PC-3 (cell line): ENCODE results near the gene FAM156A. TPM values are rescaled to one million over a fixed set of nuclear protein-coding genes. Genes with fewer than 3 reads are reported as not detected.

Source experiments
- ATAC-seq: fragments of 200-7000 bp; cut with Tn5 transposase; 2 replicates; pipeline ENCODE4 v1.9.1; 2020; ENCODE audit warnings: mild to moderate bottlenecking, moderate library complexity
- BruUV-seq: library from RNA; stranded (reverse); fragments of 400-500 nt; replicated peaks from 2 replicates; lab custom pipeline; 2021; lab: Mats Ljungman, UMichigan
- CTCF ChIA-PET: fragments of 300-600 bp; sonication (Branson Sonifier 250); formaldehyde crosslinking; loops from one replicate; lab custom pipeline; 2022; ENCODE audit warnings: antibody characterized with exemption; lab: Charles Lee
- POLR2A ChIA-PET: fragments of 300-600 bp; sonication (Branson Sonifier 250); formaldehyde crosslinking; loops from one replicate; lab custom pipeline; 2022; ENCODE audit warnings: antibody characterized with exemption; ENCODE audit not compliant: unreplicated experiment; lab: Charles Lee
- DNase-seq: peaks from one replicate; pipeline ENCODE4 v3.0.0-alpha.2; 2015
- H2AFZ ChIP-seq: fragments of 300-600 bp; sonication (generic); 2 replicates; pipeline ENCODE4 v1.6.0; 2016; ENCODE audit warnings: antibody characterized with exemption, low read length
- H3F3A ChIP-seq: fragments of 300-600 bp; sonication (generic); one replicate; pipeline ENCODE4 v1.6.0; 2017; ENCODE audit warnings: antibody characterized with exemption, low read length, control low read depth, mild to moderate bottlenecking; ENCODE audit not compliant: unreplicated experiment
- H3K27ac ChIP-seq: fragments of 300-600 bp; sonication (generic); 2 replicates; pipeline ENCODE4 v1.5.1; 2016; ENCODE audit warnings: mild to moderate bottlenecking, low read length
- H3K27me3 ChIP-seq: fragments of 300-600 bp; sonication (generic); 2 replicates; pipeline ENCODE4 v1.6.1; 2016; ENCODE audit warnings: low read length, mixed read lengths
- H3K36me3 ChIP-seq: fragments of 300-600 bp; sonication (generic); 2 replicates; pipeline ENCODE4 v1.6.1; 2016; ENCODE audit warnings: low read depth, mixed run types, low read length, mixed read lengths
- H3K4me1 ChIP-seq: fragments of 300-600 bp; sonication (generic); 2 replicates; pipeline ENCODE4 v1.5.1; 2016; ENCODE audit warnings: low read length; ENCODE audit not compliant: insufficient read depth
- H3K4me2 ChIP-seq: fragments of 300-600 bp; sonication (generic); 2 replicates; pipeline ENCODE4 v1.6.0; 2016; ENCODE audit warnings: low read length
- H3K4me3 ChIP-seq: fragments of 300-600 bp; sonication (generic); 2 replicates; pipeline ENCODE4 v1.5.1; 2016; ENCODE audit warnings: mild to moderate bottlenecking, low read length, mixed read lengths
- H3K79me2 ChIP-seq: fragments of 300-600 bp; sonication (generic); 2 replicates; pipeline ENCODE4 v1.6.1; 2017; ENCODE audit warnings: low read length, mixed read lengths
- H3K9ac ChIP-seq: fragments of 300-600 bp; sonication (generic); 2 replicates; pipeline ENCODE4 v1.6.0; 2016; ENCODE audit warnings: mild to moderate bottlenecking, low read length
- H3K9me2 ChIP-seq: fragments of 300-600 bp; sonication (generic); replicated peaks from 2 replicates; pipeline ENCODE4 v1.6.1; 2016; ENCODE audit warnings: mixed run types, low read length, mixed read lengths
- H3K9me3 ChIP-seq: fragments of 300-600 bp; sonication (generic); 2 replicates; pipeline ENCODE4 v1.6.1; 2016; ENCODE audit warnings: low read length, mixed read lengths
- H4K20me1 ChIP-seq: fragments of 300-600 bp; sonication (generic); 2 replicates; pipeline ENCODE4 v1.6.1; 2016; ENCODE audit warnings: low read length, mixed read lengths
- EZH2 ChIP-seq: fragments of 300-600 bp; sonication (generic); IDR thresholded peaks from one replicate; pipeline ENCODE4 v1.6.1; 2017; ENCODE audit warnings: antibody characterized with exemption, mild to moderate bottlenecking, low read length; ENCODE audit not compliant: unreplicated experiment
- EZH2phosphoT487 ChIP-seq: fragments of 300-600 bp; sonication (generic); IDR thresholded peaks from 2 replicates; pipeline ENCODE4 v1.6.1; 2018; ENCODE audit warnings: mild to moderate bottlenecking, antibody characterized with exemption, low read length, borderline replicate concordance
- intact Hi-C: fragments of 100-400 bp; cut with micrococcal nuclease; formaldehyde crosslinking; loops from 2 replicates; pipeline ENCODE4 v1.9.0; 2023
- total RNA-seq: library from RNA; depleted of rRNA; stranded (reverse); fragments of >200 nt; gene quantifications from 2 replicates; pipeline ENCODE4 v1.2.3, GENCODE V29; 2014
- TF ChIP-seq, protein P1 (sequence below): fragments of 300-600 bp; sonication (generic); conservative IDR thresholded peaks from 2 replicates; pipeline ENCODE4 v1.5.1; 2017; ENCODE audit warnings: antibody characterized with exemption, low read depth, mild to moderate bottlenecking, low read length

The FAM156A gene
- total RNA-seq, 1 experiment from 2014 or later: 21.1 TPM

DNA sequence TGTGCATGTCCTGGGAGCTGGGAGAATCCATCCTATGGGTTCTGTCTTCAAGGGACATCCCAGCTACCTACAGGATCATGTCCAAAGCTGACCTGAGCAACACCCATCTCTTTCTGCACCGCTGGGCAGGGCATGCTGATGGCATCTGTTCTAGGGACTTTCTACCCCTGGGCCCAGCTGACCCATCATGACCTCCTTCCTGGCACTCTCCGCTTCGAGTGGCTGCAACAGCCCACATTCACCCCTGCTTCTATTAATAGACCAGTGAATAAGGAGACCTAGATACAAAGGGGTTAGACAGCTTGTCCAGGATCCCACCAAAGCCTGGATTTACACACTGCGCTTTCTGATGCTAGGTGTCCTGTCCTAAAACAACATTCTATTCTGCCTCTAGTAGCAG is 45.7 kb upstream of the FAM156A start:
- no peak overlapping the region for H3K9ac ChIP-seq
- no peaks in the 10 kb centered on the region for H3K9me2 ChIP-seq
- ATAC-seq (no peak), DNase-seq (no peak)
- H2AFZ ChIP-seq: no peak overlapping the region
- no peaks in the 10 kb centered on the region for H3F3A ChIP-seq
- H3K4me3 ChIP-seq: no peak overlapping the region
- H4K20me1 ChIP-seq: no peaks in the 10 kb centered on the region
- H3K27me3 ChIP-seq: no peaks in the 10 kb centered on the region
- no TSS peak for BruUV-seq
- CTCF ChIA-PET: interaction anchor here (0.6 kb wide), 1 partner anchor 309 kb away, joined by 4 read pairs; no protein-coding TSS in a partner anchor
- TF ChIP-seq EZH2 (no peak), EZH2phosphoT487 (no peak)
- TF ChIP-seq, protein P1, sequence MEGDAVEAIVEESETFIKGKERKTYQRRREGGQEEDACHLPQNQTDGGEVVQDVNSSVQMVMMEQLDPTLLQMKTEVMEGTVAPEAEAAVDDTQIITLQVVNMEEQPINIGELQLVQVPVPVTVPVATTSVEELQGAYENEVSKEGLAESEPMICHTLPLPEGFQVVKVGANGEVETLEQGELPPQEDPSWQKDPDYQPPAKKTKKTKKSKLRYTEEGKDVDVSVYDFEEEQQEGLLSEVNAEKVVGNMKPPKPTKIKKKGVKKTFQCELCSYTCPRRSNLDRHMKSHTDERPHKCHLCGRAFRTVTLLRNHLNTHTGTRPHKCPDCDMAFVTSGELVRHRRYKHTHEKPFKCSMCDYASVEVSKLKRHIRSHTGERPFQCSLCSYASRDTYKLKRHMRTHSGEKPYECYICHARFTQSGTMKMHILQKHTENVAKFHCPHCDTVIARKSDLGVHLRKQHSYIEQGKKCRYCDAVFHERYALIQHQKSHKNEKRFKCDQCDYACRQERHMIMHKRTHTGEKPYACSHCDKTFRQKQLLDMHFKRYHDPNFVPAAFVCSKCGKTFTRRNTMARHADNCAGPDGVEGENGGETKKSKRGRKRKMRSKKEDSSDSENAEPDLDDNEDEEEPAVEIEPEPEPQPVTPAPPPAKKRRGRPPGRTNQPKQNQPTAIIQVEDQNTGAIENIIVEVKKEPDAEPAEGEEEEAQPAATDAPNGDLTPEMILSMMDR: no peak
- POLR2A ChIA-PET: interaction anchor here (0.6 kb wide), 1 partner anchor 41 kb away, joined by 6 read pairs; no protein-coding TSS in a partner anchor
- no peak overlapping the region for H3K27ac ChIP-seq
- no peaks in the 10 kb centered on the region for H3K79me2 ChIP-seq
- H3K4me2 ChIP-seq: no peak overlapping the region
- H3K9me3 ChIP-seq: no peaks in the 10 kb centered on the region
- H3K4me1 ChIP-seq: no peaks in the 10 kb centered on the region
- H3K36me3 ChIP-seq: no peaks in the 10 kb centered on the region
- intact Hi-C loops: no loop called here

DNA sequence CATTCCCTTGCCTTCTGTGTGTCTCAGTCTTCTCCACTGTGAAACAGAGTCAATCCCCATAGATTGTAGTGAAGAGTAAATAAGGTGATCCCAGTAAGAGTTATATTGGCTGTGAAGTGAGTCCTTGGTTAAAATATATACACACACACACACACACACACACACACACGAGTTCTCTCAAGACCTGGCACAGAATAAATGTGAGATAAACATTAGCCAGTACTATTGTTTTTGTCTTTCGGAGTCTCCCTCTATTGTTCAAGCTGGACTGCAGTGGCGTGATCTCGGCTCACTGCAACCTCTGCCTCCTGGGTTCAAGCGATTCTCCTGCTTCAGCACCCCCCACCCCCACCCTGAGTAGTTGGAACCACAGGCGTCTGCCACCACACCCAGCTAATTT is 44.8 kb upstream of the FAM156A start:
- no peak for ATAC-seq
- Histone ChIP-seq H3K4me3 (no peak overlapping the region), H4K20me1 (no peaks in the 10 kb centered on the region), H3F3A (no peaks in the 10 kb centered on the region), H3K4me2 (no peak overlapping the region), H3K4me1 (no peaks in the 10 kb centered on the region), H3K9ac (no peak overlapping the region), H3K27ac (no peak overlapping the region), H3K9me3 (no peaks in the 10 kb centered on the region), H3K79me2 (no peaks in the 10 kb centered on the region), H3K36me3 (no peaks in the 10 kb centered on the region), H3K9me2 (no peaks in the 10 kb centered on the region), H3K27me3 (no peaks in the 10 kb centered on the region), H2AFZ (no peak overlapping the region)
- intact Hi-C loops: no loop called here
- TF ChIP-seq, protein P1: no peak
- TF ChIP-seq EZH2phosphoT487 (no peak), EZH2 (no peak)
- ChIA-PET CTCF (no interaction called here), POLR2A (no interaction called here)
- no TSS peak for BruUV-seq
- DNase-seq: no peak

DNA sequence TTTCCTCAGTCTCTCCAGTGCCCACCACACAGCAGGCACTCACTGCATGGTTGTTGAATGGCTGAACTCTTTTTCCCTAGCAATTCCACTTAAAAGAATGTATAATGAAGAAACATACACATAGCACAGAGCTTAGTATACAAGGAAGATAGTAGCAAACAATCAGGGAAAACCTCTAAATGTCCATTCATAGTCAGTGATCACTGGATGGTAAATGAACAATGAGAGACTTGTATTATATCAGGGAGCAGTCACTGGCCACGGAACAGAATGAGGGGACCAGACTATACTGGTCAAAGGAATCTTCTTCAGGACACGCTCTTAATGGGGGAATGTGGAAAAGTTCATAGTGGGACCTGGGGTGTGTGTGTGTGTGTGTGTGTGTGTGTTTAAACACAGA is 43.6 kb upstream of the FAM156A start:
- ATAC-seq: no peak

More for the DNA sequence above, 43.6 kb upstream of the FAM156A start:
- Histone ChIP-seq H3K36me3 (no peaks in the 10 kb centered on the region), H3K4me2 (no peak overlapping the region), H3F3A (no peaks in the 10 kb centered on the region), H3K9me2 (no peaks in the 10 kb centered on the region), H2AFZ (no peak overlapping the region), H3K4me1 (no peaks in the 10 kb centered on the region), H3K9ac (no peak overlapping the region), H4K20me1 (no peaks in the 10 kb centered on the region), H3K27me3 (no peaks in the 10 kb centered on the region), H3K4me3 (no peak overlapping the region), H3K79me2 (no peaks in the 10 kb centered on the region), H3K27ac (no peak overlapping the region), H3K9me3 (no peaks in the 10 kb centered on the region)
- CTCF ChIA-PET: no interaction called here
- TF ChIP-seq EZH2phosphoT487: no peak
- TF ChIP-seq EZH2: no peak
- TF ChIP-seq, protein P1: no peak
- no peak for DNase-seq
- no TSS peak for BruUV-seq
- intact Hi-C loops: no loop called here
- POLR2A ChIA-PET: no interaction called here
